Measurements from ENCODE around the gene ZFR.

DNA sequence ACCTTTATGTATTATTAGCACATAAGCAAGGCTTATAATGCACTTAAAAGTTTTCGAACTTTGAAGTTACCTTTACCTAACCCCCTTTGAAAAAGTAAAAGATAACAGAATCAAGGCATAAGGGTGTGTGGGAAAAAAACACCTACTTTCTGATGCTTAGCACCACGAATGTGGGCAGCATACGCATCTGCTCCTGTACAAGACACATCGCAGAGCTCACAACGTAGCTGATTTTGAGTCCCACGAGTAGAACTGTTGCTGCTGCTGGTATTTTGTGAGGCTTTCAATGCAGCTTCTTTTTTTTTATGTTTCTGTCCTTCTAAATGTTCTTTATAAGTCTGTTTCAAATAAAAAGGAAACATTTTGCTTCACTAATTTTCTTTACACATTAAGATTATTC lies 40.8 kb downstream of the ZFR start:
- TF ChIP-seq, protein P1, sequence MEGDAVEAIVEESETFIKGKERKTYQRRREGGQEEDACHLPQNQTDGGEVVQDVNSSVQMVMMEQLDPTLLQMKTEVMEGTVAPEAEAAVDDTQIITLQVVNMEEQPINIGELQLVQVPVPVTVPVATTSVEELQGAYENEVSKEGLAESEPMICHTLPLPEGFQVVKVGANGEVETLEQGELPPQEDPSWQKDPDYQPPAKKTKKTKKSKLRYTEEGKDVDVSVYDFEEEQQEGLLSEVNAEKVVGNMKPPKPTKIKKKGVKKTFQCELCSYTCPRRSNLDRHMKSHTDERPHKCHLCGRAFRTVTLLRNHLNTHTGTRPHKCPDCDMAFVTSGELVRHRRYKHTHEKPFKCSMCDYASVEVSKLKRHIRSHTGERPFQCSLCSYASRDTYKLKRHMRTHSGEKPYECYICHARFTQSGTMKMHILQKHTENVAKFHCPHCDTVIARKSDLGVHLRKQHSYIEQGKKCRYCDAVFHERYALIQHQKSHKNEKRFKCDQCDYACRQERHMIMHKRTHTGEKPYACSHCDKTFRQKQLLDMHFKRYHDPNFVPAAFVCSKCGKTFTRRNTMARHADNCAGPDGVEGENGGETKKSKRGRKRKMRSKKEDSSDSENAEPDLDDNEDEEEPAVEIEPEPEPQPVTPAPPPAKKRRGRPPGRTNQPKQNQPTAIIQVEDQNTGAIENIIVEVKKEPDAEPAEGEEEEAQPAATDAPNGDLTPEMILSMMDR (IDR thresholded peaks at IDR 0.05), result no peak
- TF ChIP-seq ZFX (IDR thresholded peaks at IDR 0.05; ENCODE audit: borderline replicate concordance), result no peak

Measured in 22Rv1 (cell line).